K562 (cell line): ENCODE measurements around the gene C1QTNF3. TPM values are rescaled to one million over a fixed set of nuclear protein-coding genes. Genes with fewer than 3 reads are reported as not detected.

Experiments used
- ATAC-seq: fragments of 200-7000 bp; cut with Tn5 transposase; 3 replicates; pipeline ENCODE4 v1.9.1; 2020; ENCODE audit warnings: moderate library complexity
- BruUV-seq: library from RNA; stranded (reverse); fragments of 400-500 nt; replicated peaks from 2 replicates; lab custom pipeline; 2021; lab: Mats Ljungman, UMichigan
- CTCF ChIA-PET: fragments of 300-600 bp; formaldehyde crosslinking; extraction: SDS; loops from one replicate; lab custom pipeline; 2021; ENCODE audit warnings: low intra/inter-chr PET ratio; lab: Yijun Ruan, JAX
- POLR2A ChIA-PET: fragments of 300-600, 350-650 bp; sonication (Branson Sonifier 250); formaldehyde crosslinking; extraction: SDS; loops from one replicate; lab custom pipeline; 2021; ENCODE audit warnings: antibody characterized with exemption, inconsistent platforms; lab: Yijun Ruan, JAX
- DNase-seq, 4 experiments: peaks; one replicate each; pipeline versions ENCODE4 v3.0.0 to v3.0.0-alpha.2; 2011 to 2018; ENCODE audit warnings: low spot score in 3 of 4, mixed read lengths in 3 of 4; ENCODE audit errors: extremely low read depth in 1 of 4
- FAIRE-seq: peaks from 2 replicates; lab custom pipeline; 2011; peaks lifted over from hg19 to GRCh38; lab: Jason Lieb, UNC
- H2AFZ ChIP-seq: 2 replicates; pipeline ENCODE4 v1.6.0; 2011; ENCODE audit warnings: low read depth, low read length, control low read depth, inconsistent platforms
- H3K27ac ChIP-seq: fragments of 200-600 bp; 3 replicates; pipeline ENCODE4 v1.8.0; 2011; ENCODE audit warnings: low read depth, mild to moderate bottlenecking, control low read depth, inconsistent platforms, low read length, moderate library complexity, mixed read lengths; ENCODE audit errors: extremely low read depth
- H3K27me3 ChIP-seq, 2 experiments: fragments of 300-600 bp in 1 of 2; 2 replicates in 1 of 2; 3 replicates in 1 of 2; pipeline versions ENCODE4 v1.6.0 to v1.8.0; 2011; ENCODE audit warnings: inconsistent platforms in 2 of 2, low read length in 2 of 2, mild to moderate bottlenecking in 1 of 2, mixed read lengths in 1 of 2, moderate library complexity in 1 of 2; ENCODE audit not compliant: control insufficient read depth in 2 of 2, insufficient read depth in 2 of 2
- H3K36me3 ChIP-seq: fragments of 300-600 bp; 3 replicates; pipeline ENCODE4 v1.8.0; 2011; ENCODE audit warnings: mild to moderate bottlenecking, low read length, inconsistent platforms; ENCODE audit not compliant: control insufficient read depth, insufficient read depth
- H3K4me1 ChIP-seq, 2 experiments: fragments of 200-600 bp in 1 of 2; replicated peaks in 1 of 2; 2 replicates in 1 of 2; 3 replicates in 1 of 2; pipeline versions ENCODE4 v1.5.1 to v1.8.0; 2011; ENCODE audit warnings: inconsistent platforms in 2 of 2, low read length in 2 of 2, mild to moderate bottlenecking in 1 of 2, mixed read lengths in 1 of 2, moderate library complexity in 1 of 2; ENCODE audit not compliant: control insufficient read depth in 2 of 2, insufficient read depth in 2 of 2
- H3K4me2 ChIP-seq: 2 replicates; pipeline ENCODE4 v1.6.1; 2011; ENCODE audit warnings: low read length, control low read depth, inconsistent platforms, mixed read lengths; ENCODE audit not compliant: insufficient read depth
- H3K4me3 ChIP-seq: fragments of 200-600 bp; sonication (generic), shearing (Covaris generic); 2 replicates; pipeline ENCODE4 v1.5.1; 2016; ENCODE audit warnings: control low read depth, inconsistent platforms
- H3K79me2 ChIP-seq: fragments of 200-600 bp; 3 replicates; pipeline ENCODE4 v1.8.0; 2011; ENCODE audit warnings: low read length, inconsistent platforms; ENCODE audit not compliant: control insufficient read depth, insufficient read depth
- H3K9ac ChIP-seq, 2 experiments: 2 replicates each; pipeline versions ENCODE4 v1.6.0 to v1.6.1; 2011; ENCODE audit warnings: low read depth in 2 of 2, low read length in 2 of 2, control low read depth in 1 of 2, inconsistent platforms in 1 of 2, mild to moderate bottlenecking in 1 of 2, mixed read lengths in 1 of 2; ENCODE audit not compliant: insufficient read depth in 1 of 2
- H3K9me1 ChIP-seq: one replicate; pipeline ENCODE4 v1.6.0; 2011; ENCODE audit warnings: inconsistent platforms, mild to moderate bottlenecking, low read length, moderate library complexity; ENCODE audit not compliant: control insufficient read depth, insufficient read depth
- H3K9me3 ChIP-seq: replicated peaks from 2 replicates; pipeline ENCODE4 v1.5.1; 2011; ENCODE audit warnings: low read depth, low read length, inconsistent platforms; ENCODE audit not compliant: control insufficient read depth, insufficient read depth
- H4K20me1 ChIP-seq: replicated peaks from 2 replicates; pipeline ENCODE4 v1.6.1; 2011; ENCODE audit warnings: low read length, inconsistent platforms, mixed read lengths; ENCODE audit not compliant: control insufficient read depth, insufficient read depth
- EP400 ChIP-seq: fragments of 450-650 bp; IDR thresholded peaks from 2 replicates; pipeline ENCODE4 v1.6.1; 2017; ENCODE audit warnings: antibody characterized with exemption, mild to moderate bottlenecking, moderate library complexity
- KLF10 ChIP-seq: fragments of 250-450 bp; sonication (Bioruptor Pico); IDR thresholded peaks from 2 replicates; pipeline ENCODE4 v1.6.1; 2021; ENCODE audit warnings: matching md5 sums
- RFX1 ChIP-seq: fragments of 450-650 bp; IDR thresholded peaks from 2 replicates; pipeline ENCODE4 v1.6.1; 2016; ENCODE audit warnings: mild to moderate bottlenecking, moderate library complexity
- ZHX1 ChIP-seq: fragments of 150-350 bp; conservative IDR thresholded peaks from 2 replicates; pipeline ENCODE4 v1.6.1; 2014; ENCODE audit warnings: low read length
- WGBS: fragments of 100-300 bp; shearing (Covaris generic); methylation state at CpG from one replicate; pipeline ENCODE4 v1.1.6; 2016; ENCODE audit warnings: low coverage, mixed read lengths; ENCODE audit not compliant: insufficient coverage; ENCODE audit errors: missing lambda C conversion rate; 5-methylcytosine and 5-hydroxymethylcytosine counted together
- in situ Hi-C: fragments of 300-500 bp; cut with MboI; formaldehyde crosslinking; loops from 4 replicates; pipeline ENCODE4 v1.15.0; 2018; ENCODE audit warnings: inconsistent platforms, mixed read lengths
- intact Hi-C: fragments of 100-400 bp; cut with micrococcal nuclease; formaldehyde crosslinking; loops from 2 replicates; pipeline ENCODE4 v1.14.2; 2022
- polyA plus RNA-seq, 8 experiments: library from polyadenylated mRNA; depleted of rRNA in 4 of 8; stranded (reverse) in 5 of 8; unstranded in 3 of 8; fragments of >200 nt; fragmentation: Nextera tagmentation in 2 of 8; fragmentation: Illumina TruSeq in 1 of 8; extraction: Ambion mirVana in 2 of 8; extraction: Trizol in 1 of 8; gene quantifications; 2 replicates each; pipeline versions ENCODE4 v1.2.1 to v1.2.3, GENCODE V29; 2011 to 2014; ENCODE audit warnings: inconsistent platforms in 1 of 8, missing spikeins in 1 of 8
- total RNA-seq, 7 experiments: library from RNA; depleted of rRNA in 6 of 7; stranded (reverse); fragments of >200 nt in 6 of 7; fragmentation: Illumina TruSeq in 2 of 7; extraction: Trizol in 2 of 7; gene quantifications; 2 replicates each; pipeline versions ENCODE4 v1.2.1 to v1.2.3, GENCODE V29; 2011 to 2021; ENCODE audit warnings: low replicate concordance in 1 of 7

C1QTNF3 gene
- total and polyA plus RNA-seq, 9 of the 15 experiments (the other 6 are each of a cell fraction or from before 2014, with no cell fraction given) = 0.51 to 3.3 (median 2.0) TPM

GRCh38 chr5:34003941-34004340 is 39.1 kb downstream of the C1QTNF3 start:
- in situ Hi-C loops = loop anchor here (10.0 kb wide), 1 partner anchor 441 kb away; no protein-coding TSS in a partner anchor
- intact Hi-C loops = no loop called here
- ChIA-PET CTCF (no interaction called here), POLR2A (no interaction called here)
- ATAC-seq (no peak), FAIRE-seq (no peak), DNase-seq (no peak)
- BruUV-seq = no TSS peak
- Histone ChIP-seq H3K4me3 (no peak overlapping the region), H2AFZ (no peak overlapping the region), H3K9ac (no peak overlapping the region), H3K27me3 (no peaks in the 10 kb centered on the region), H3K4me2 (no peak overlapping the region), H4K20me1 (no peaks in the 10 kb centered on the region), H3K9me3 (no peaks in the 10 kb centered on the region), H3K27ac (no peak overlapping the region), H3K4me1 (peaks cover 7 to 12% of the 10 kb centered on the region in 2 experiments; a peak in 4 of 5 replicates), H3K79me2 (no peaks in the 10 kb centered on the region), H3K9me1 (no peaks in the 10 kb centered on the region), H3K36me3 (no peaks in the 10 kb centered on the region; the same call in 2 of the 3 replicates)
- 27% methylated on average over 4 of the region's 4 CpGs for WGBS
- TF ChIP-seq KLF10 = no peak
- TF ChIP-seq, all 486 proteins: peak for 0

DNA sequence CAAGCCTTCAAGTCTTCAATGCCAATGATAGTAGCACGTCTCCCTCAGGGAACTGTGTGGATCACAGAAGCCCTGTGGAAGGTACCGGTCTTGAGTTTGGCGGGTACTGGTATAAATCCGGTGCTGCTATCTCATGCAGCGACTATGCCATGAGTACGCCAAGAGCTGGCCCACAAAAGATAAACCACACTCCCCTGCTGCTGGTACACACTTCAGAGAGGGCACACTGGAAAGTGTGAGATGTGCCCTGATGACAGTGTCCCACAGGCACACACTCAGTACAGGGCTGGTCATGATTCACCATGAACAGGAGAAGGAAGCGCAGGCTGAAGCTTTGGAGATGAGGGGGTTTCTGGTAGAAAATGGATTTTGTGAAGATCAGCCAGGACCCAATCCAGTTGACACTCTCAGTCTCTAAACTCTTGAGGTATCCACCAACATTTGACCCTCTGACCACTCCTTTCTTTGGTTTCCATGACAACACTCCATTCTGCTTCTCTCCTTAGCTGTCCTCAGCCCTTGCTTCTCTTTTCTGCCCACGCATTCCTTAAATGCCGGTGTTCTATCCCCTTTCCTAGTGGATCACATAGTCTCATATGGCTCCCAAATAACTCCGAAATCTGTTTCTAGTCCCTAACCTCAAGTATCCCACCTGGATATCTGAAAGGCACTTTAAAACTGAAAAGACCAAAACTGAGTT is 40.2 kb downstream of the C1QTNF3 start:
- no peak for FAIRE-seq
- ATAC-seq = no peak
- in situ Hi-C loops = loop anchor here (10.0 kb wide), 1 partner anchor 442 kb away; no protein-coding TSS in a partner anchor

More for the DNA sequence above, 40.2 kb downstream of the C1QTNF3 start:
- intact Hi-C loops = no loop called here
- no TSS peak for BruUV-seq
- Histone ChIP-seq H3K4me1 (peaks cover 7 to 9% of the 10 kb centered on the region in 2 experiments; a peak in 4 of 5 replicates), H2AFZ (no peak overlapping the region), H3K27ac (no peak overlapping the region), H3K9me1 (no peaks in the 10 kb centered on the region), H3K36me3 (no peaks in the 10 kb centered on the region; the same call in 2 of the 3 replicates), H3K9me3 (no peaks in the 10 kb centered on the region), H3K4me2 (no peak overlapping the region), H3K4me3 (no peak overlapping the region), H3K27me3 (no peaks in the 10 kb centered on the region), H3K9ac (no peak overlapping the region), H3K79me2 (no peaks in the 10 kb centered on the region), H4K20me1 (no peaks in the 10 kb centered on the region)
- TF ChIP-seq RFX1 = peak; percentile 86
- TF ChIP-seq EP400 = no peak
- TF ChIP-seq ZHX1 = 0 out of 2 replicates have a peak, but pooled peaks have one; percentile 53
- WGBS = 61% methylated on average over 10 of the region's 10 CpGs
- DNase-seq = no peak
- ChIA-PET CTCF (interaction anchor here (0.6 kb wide), 1 partner anchor 1000 kb away, joined by 6 read pairs; no protein-coding TSS in a partner anchor), POLR2A (no interaction called here)
